ENCODE results near the gene ADAMTS10. TPM values are rescaled to one million over a fixed set of nuclear protein-coding genes. Genes with fewer than 3 reads are reported as not detected.
A peak's percentile ranks its signal among the peaks of the same experiment; 100 is the strongest.
"Not testable (repeated sequence)": the region's sequence is repeated elsewhere in the genome, so short reads cannot be mapped to it uniquely, and the experiment has no call there.

ADAMTS10 gene
- total and polyA plus RNA-seq, 10 of the 15 experiments (the other 5 are each of a cell fraction or from before 2014, with no cell fraction given) = 0.01 to 2.5 (median 0.42) TPM; not detected in 3

DNA sequence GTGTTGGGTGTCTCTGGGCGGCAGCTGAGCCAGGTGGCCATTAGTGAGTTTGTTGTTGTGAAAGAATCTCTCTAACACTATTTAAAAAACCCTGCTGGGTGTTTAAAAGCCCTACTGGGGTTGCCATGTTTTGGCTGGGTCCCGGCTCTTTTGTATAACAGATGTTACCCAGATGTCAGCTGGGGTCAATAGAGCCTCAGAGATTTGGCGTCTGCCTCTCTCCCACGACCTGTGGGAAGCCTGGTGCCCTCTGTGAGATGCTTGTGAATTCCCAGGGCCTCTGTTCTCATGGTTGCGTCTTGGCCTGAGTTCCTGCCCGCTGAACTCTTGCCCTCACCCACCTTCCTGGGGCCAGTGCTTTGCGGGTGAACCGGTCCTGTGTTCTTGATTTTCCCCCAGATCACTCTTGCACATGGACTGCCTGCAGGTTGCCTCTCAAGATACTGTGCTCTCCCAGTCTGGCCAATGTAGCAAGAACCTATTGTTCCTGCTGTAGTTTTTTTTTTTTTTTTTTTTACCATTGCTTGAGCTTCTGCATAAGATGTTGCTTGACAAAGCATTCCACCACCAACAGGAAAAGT lies 29.4 kb upstream of the ADAMTS10 start:
- Histone ChIP-seq H3K9me3 (replicated peaks; ENCODE audit: control insufficient read depth, insufficient read depth, low read length) (no peaks in the 10 kb centered on the region; the same call in 2 of the 3 replicates), H3K27ac (ENCODE audit: control insufficient read depth, insufficient read depth) (no peak overlapping the region), H3K36me3 (ENCODE audit: control insufficient read depth in 2 of 2, insufficient read depth in 2 of 2, low read length in 1 of 2) (no peaks in the 10 kb centered on the region), H3K27me3 (replicated peaks in 1 of 2; ENCODE audit: control insufficient read depth in 2 of 2, insufficient read depth in 2 of 2, low read length in 1 of 2) (no peaks in the 10 kb centered on the region), H3K4me2 (ENCODE audit: control insufficient read depth, insufficient read depth) (no peak overlapping the region), H4K20me1 (ENCODE audit: control insufficient read depth, insufficient read depth) (no peaks in the 10 kb centered on the region), H3K9ac (ENCODE audit: control insufficient read depth, insufficient read depth, low read length) (no peak overlapping the region), H2AFZ (ENCODE audit: control insufficient read depth, low read depth, low read length) (no peak overlapping the region), H3K79me2 (ENCODE audit: control insufficient read depth, insufficient read depth, low read length) (no peaks in the 10 kb centered on the region), H3K4me3 (no peak overlapping the region), H3K4me1 (ENCODE audit: control insufficient read depth, insufficient read depth, low read length) (no peaks in the 10 kb centered on the region)
- WGBS (ENCODE audit: insufficient coverage, insufficient replicate concordance, low lambda C conversion rate, missing lambda C conversion rate) = 56% methylated on average over 8 of the region's 8 CpGs
- POLR2A ChIA-PET = no interaction called here
- intact Hi-C loops (cut with micrococcal nuclease; ENCODE audit: unreplicated experiment) (no loop called here), in situ Hi-C loops (cut with MboI) (no loop called here)
- TF ChIP-seq, protein P1, sequence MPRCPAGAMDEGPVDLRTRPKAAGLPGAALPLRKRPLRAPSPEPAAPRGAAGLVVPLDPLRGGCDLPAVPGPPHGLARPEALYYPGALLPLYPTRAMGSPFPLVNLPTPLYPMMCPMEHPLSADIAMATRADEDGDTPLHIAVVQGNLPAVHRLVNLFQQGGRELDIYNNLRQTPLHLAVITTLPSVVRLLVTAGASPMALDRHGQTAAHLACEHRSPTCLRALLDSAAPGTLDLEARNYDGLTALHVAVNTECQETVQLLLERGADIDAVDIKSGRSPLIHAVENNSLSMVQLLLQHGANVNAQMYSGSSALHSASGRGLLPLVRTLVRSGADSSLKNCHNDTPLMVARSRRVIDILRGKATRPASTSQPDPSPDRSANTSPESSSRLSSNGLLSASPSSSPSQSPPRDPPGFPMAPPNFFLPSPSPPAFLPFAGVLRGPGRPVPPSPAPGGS (IDR thresholded peaks at IDR 0.05; ENCODE audit: borderline replicate concordance, insufficient read depth, low read depth, low read length, poor library complexity, severe bottlenecking) = no peak
- TF ChIP-seq IKZF1 (conservative IDR thresholded peaks at IDR 0.05) (no peak), RAD51 (IDR thresholded peaks at IDR 0.05) (no peak), TARDBP (IDR thresholded peaks at IDR 0.05; ENCODE audit: borderline replicate concordance) (no peak), IRF4 (IDR thresholded peaks at IDR 0.05; ENCODE audit: low read depth, low read length) (no peak)
- SMC1A ChIA-PET (ENCODE audit: uncharacterized antibody, unreplicated experiment) = no interaction called here
- FAIRE-seq (no peak), ATAC-seq (no peak), DNase-seq (ENCODE audit: low read depth, low spot score) (no peak)
- no TSS peak for BruUV-seq (replicated peaks)
- CTCF ChIA-PET = no interaction called here
- RAD21 ChIA-PET (ENCODE audit: unreplicated experiment) = no interaction called here

DNA sequence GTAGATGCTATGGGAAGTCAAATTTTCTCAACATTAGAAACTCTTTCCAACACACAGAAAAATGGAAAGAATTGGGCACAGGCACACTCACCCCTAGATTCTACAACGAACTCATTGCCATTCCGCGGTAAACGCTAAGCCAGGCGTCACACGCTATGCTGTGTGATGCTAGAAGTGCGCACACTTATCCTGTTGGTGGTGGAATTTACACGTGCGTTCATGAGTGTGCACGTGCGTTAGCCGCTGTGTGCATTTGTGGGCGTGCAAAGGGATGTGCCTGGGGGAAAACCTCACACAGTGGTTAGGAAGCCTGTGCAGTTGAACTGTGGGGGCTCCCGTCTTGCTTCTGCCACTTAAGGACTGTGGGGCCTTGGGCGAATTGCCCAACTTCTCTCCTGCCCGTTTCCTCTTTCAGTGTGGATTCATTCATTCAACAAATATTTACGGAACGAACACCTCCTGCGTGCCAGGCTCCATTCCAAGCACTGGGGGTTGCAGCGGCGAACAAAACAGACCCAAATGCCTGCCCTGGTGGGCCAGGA lies 27.6 kb upstream of the ADAMTS10 start:
- H3K36me3 ChIP-seq (ENCODE audit: control insufficient read depth in 2 of 2, insufficient read depth in 2 of 2, low read length in 1 of 2) = no peaks in the 10 kb centered on the region
- ATAC-seq = no peak
- in situ Hi-C loops (cut with MboI) = no loop called here
- TF ChIP-seq IKZF1 (conservative IDR thresholded peaks at IDR 0.05) = no peak
- TF ChIP-seq BHLHE40 (IDR thresholded peaks at IDR 0.05; ENCODE audit: borderline replicate concordance in 1 of 2, low read depth in 2 of 2, low read length in 1 of 2) = peak in 1 of 2 experiments; percentile 35; a peak in 2 of 4 replicates
- 21% methylated on average over 21 of the region's 21 CpGs for WGBS (ENCODE audit: insufficient coverage, insufficient replicate concordance, low lambda C conversion rate, missing lambda C conversion rate)
- no TSS peak for BruUV-seq (replicated peaks)
- H3K79me2 ChIP-seq (ENCODE audit: control insufficient read depth, insufficient read depth, low read length) = no peaks in the 10 kb centered on the region
- intact Hi-C loops (cut with micrococcal nuclease; ENCODE audit: unreplicated experiment) = no loop called here
- no peak overlapping the region for H3K27ac ChIP-seq (ENCODE audit: control insufficient read depth, insufficient read depth)
- ChIA-PET SMC1A (ENCODE audit: uncharacterized antibody, unreplicated experiment) (no interaction called here), RAD21 (ENCODE audit: unreplicated experiment) (no interaction called here), CTCF (no interaction called here), POLR2A (no interaction called here)
- no peak for DNase-seq (ENCODE audit: low read depth, low spot score)
- H3K4me3 ChIP-seq = no peak overlapping the region
- no peak overlapping the region for H3K9ac ChIP-seq (ENCODE audit: control insufficient read depth, insufficient read depth, low read length)
- no peak overlapping the region for H3K4me2 ChIP-seq (ENCODE audit: control insufficient read depth, insufficient read depth)
- no peaks in the 10 kb centered on the region for H4K20me1 ChIP-seq (ENCODE audit: control insufficient read depth, insufficient read depth)
- no peak for FAIRE-seq
- no peak overlapping the region for H2AFZ ChIP-seq (ENCODE audit: control insufficient read depth, low read depth, low read length)
- no peaks in the 10 kb centered on the region for H3K4me1 ChIP-seq (ENCODE audit: control insufficient read depth, insufficient read depth, low read length)
- H3K9me3 ChIP-seq (replicated peaks; ENCODE audit: control insufficient read depth, insufficient read depth, low read length) = no peaks in the 10 kb centered on the region; the same call in 2 of the 3 replicates
- no peaks in the 10 kb centered on the region for H3K27me3 ChIP-seq (replicated peaks in 1 of 2; ENCODE audit: control insufficient read depth in 2 of 2, insufficient read depth in 2 of 2, low read length in 1 of 2)

DNA sequence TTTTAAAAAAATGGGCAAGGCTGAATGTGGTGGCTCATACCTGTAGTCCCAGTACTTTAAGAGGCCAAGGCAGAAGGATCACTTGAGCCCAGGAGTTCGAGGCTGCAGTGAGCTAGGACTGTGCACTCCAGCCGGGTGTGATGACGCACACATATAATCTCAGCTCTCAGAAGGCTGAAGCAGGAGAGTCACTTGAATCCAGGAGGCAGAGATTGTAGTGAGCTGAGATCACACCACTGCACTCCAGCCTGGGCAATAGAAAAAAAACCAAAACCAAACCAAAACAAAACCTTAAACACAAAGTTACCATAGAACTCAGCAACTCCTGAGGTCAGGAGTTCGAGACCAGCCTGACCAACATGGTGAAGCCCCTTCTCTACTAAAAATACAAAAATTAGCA lies 26.6 kb upstream of the ADAMTS10 start:
- in situ Hi-C loops (cut with MboI); CTCF ChIA-PET; ATAC-seq; SMC1A ChIA-PET (ENCODE audit: uncharacterized antibody, unreplicated experiment); H3K9me3 ChIP-seq (replicated peaks; ENCODE audit: control insufficient read depth, insufficient read depth, low read length); H4K20me1 ChIP-seq (ENCODE audit: control insufficient read depth, insufficient read depth); H3K27ac ChIP-seq (ENCODE audit: control insufficient read depth, insufficient read depth); FAIRE-seq; H3K79me2 ChIP-seq (ENCODE audit: control insufficient read depth, insufficient read depth, low read length); POLR2A ChIA-PET; H3K4me1 ChIP-seq (ENCODE audit: control insufficient read depth, insufficient read depth, low read length); intact Hi-C loops (cut with micrococcal nuclease; ENCODE audit: unreplicated experiment); H3K27me3 ChIP-seq (replicated peaks in 1 of 2; ENCODE audit: control insufficient read depth in 2 of 2, insufficient read depth in 2 of 2, low read length in 1 of 2); H3K4me3 ChIP-seq; H3K9ac ChIP-seq (ENCODE audit: control insufficient read depth, insufficient read depth, low read length); H3K36me3 ChIP-seq (ENCODE audit: control insufficient read depth in 2 of 2, insufficient read depth in 2 of 2, low read length in 1 of 2); H2AFZ ChIP-seq (ENCODE audit: control insufficient read depth, low read depth, low read length); DNase-seq (ENCODE audit: low read depth, low spot score); H3K4me2 ChIP-seq (ENCODE audit: control insufficient read depth, insufficient read depth); BruUV-seq (replicated peaks): not testable (repeated sequence)
- RAD21 ChIA-PET (ENCODE audit: unreplicated experiment) = interaction anchor here (0.9 kb wide), 1 partner anchor 21 kb away, joined by 3 read pairs; no protein-coding TSS in a partner anchor
- WGBS (ENCODE audit: insufficient coverage, insufficient replicate concordance, low lambda C conversion rate, missing lambda C conversion rate) = 29% methylated on average over 4 of the region's 4 CpGs
